Mesothelial cell of epicardium (in vitro differentiated cells): ENCODE data around the gene TTLL3. TPM values are rescaled to one million over a fixed set of nuclear protein-coding genes. Genes with fewer than 3 reads are reported as not detected.

Experiments used
- DNase-seq, 2 experiments: peaks; one replicate each; pipeline ENCODE4 v3.0.0; 2021; ENCODE audit warnings: low spot score in 2 of 2; ENCODE audit not compliant: unreplicated experiment in 2 of 2
- H3K27ac Mint-ChIP-seq: 2 replicates; pipeline ENCODE4 v1.8.0; 2021; ENCODE audit warnings: mixed read lengths
- H3K27me3 Mint-ChIP-seq: 2 replicates; pipeline ENCODE4 v1.8.0; 2021; ENCODE audit warnings: low read depth, mixed read lengths
- H3K36me3 Mint-ChIP-seq: 2 replicates; pipeline ENCODE4 v1.8.0; 2021; ENCODE audit warnings: mixed read lengths
- H3K4me1 Mint-ChIP-seq: 2 replicates; pipeline ENCODE4 v1.8.0; 2021; ENCODE audit warnings: mixed read lengths
- H3K4me3 Mint-ChIP-seq: 2 replicates; pipeline ENCODE4 v1.8.0; 2021; ENCODE audit warnings: mild to moderate bottlenecking, moderate library complexity, mixed read lengths
- H3K9me3 Mint-ChIP-seq: 2 replicates; pipeline ENCODE4 v1.8.0; 2021; ENCODE audit warnings: mixed read lengths
- CTCF ChIP-seq: fragments of 200-600 bp; sonication (generic); IDR thresholded peaks from one replicate; pipeline ENCODE4 v1.5.0; 2021; ENCODE audit warnings: antibody characterized with exemption; ENCODE audit not compliant: unreplicated experiment
- total RNA-seq: library from RNA; stranded (reverse); gene quantifications from 3 replicates; pipeline ENCODE4 v1.2.1, GENCODE V29; 2021

TTLL3 gene
- total RNA-seq, 1 donor from 2014 or later: 119 TPM

DNA sequence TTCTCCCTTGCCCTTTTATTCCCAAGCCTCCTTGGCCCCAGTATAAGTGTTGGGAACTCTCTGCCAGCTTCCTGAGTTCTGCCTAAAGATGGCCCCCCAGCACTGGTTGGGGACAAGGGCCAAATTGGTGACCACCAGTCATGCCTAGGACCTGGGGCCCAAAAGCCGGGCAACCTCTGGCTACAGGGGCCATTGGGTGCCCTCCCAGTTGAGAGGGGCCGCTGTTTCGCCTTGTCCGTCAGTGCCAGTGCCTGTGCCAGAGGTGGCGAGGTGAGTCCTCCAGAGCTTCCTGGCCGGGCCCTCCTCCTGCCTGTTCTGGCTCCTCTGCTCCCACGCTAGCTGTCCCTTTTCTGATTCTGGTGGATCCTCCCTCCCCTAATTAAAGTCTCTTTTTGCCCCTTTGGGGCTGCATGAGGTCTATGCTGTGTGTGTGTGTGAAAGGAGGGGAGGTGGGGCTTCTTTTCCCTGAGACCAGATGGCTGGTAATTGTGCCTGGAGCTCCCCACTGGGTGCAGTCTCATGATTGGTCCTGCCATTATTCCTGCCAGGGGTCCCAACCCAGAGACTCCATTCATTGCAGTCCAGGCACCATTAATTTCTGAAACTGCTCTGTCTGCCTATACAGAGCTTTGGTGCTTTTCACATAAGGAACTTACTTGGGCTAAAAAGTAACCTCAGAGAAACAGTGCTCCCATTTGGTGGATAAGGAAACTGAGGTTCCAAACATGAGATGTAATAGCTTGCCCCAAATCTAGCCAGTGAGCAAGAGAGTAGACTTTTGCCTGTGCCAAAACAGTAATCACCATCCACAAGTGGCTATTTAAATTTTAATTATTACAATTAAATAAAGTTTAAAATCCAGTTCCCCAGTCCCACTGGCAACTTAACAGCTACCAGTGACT lies 3.1 kb upstream of the TTLL3 start:
- H3K27ac Mint-ChIP-seq: peak overlapping the region; percentile 60

DNA sequence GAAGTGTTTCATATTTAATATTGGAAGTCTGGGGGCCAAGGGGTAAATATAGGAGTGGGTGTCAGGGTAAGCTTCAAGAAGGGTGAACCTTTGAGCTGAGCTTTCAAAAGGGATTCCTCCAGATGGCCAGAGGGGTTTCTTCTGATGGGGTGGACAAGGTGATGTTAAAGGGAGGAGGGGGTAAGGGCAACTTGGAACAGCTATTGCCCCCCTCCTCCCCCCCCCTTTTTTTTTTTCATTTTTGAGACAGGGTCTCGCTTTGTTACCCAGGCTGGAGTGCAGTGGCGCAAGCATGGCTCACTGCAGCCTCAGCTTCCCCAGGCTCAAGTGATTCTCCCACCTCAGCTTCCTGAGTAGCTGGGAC lies 2.1 kb upstream of the TTLL3 start:
- Mint-ChIP-seq H3K27me3 (no peaks in the 10 kb centered on the region), H3K4me3 (no peak overlapping the region), H3K9me3 (no peaks in the 10 kb centered on the region), H3K36me3 (peaks cover 17% of the 10 kb centered on the region), H3K4me1 (peaks cover 22% of the 10 kb centered on the region), H3K27ac (peak overlapping the region; percentile 98)
- TF ChIP-seq CTCF: no peak
- DNase-seq: no peak

More for the DNA sequence above, 3.1 kb upstream of the TTLL3 start:
- no peaks in the 10 kb centered on the region for H3K27me3 Mint-ChIP-seq
- no peaks in the 10 kb centered on the region for H3K9me3 Mint-ChIP-seq
- H3K36me3 Mint-ChIP-seq: peaks cover 18% of the 10 kb centered on the region
- H3K4me3 Mint-ChIP-seq: no peak overlapping the region
- no peak for DNase-seq
- H3K4me1 Mint-ChIP-seq: peaks cover 22% of the 10 kb centered on the region
- no peak for TF ChIP-seq CTCF

DNA sequence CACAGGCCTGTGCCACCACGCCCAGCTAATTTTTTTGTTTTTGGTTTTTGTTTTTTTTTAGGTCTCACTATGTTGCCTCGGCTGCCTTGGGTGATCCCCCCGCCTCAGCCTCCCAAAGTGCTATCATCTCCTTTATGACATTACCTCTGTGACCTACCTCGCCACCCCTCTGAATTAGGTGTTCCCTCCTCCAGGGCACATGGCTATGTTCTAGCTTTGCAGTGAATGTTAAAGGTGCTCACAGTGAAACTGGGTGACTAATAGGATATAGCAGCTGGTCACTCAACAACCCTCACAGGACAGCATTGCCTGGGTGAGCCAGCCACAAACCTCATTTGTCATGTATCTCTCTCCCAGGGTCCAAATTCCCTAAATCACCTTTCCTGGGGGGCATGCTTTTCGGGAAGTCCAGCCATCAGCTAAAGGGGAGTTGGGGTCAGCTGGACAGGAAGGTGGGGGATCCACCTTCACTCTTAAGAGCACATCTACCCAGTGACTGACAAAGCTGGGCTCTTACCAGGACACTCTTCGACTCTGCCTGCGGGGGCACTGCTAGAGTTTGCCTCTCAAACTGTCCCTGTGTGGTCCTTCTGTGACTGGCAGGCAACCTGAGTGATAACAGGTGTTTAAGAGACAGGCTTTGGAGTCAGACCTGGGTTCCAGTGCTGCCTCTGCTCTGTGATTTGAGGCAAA lies 1.6 kb upstream of the TTLL3 start:
- H3K4me3 Mint-ChIP-seq: no peak overlapping the region
- peaks cover 22% of the 10 kb centered on the region for H3K4me1 Mint-ChIP-seq
- TF ChIP-seq CTCF: no peak
- no peak for DNase-seq
- H3K27ac Mint-ChIP-seq: peak overlapping the region; percentile 98
- no peaks in the 10 kb centered on the region for H3K9me3 Mint-ChIP-seq
- no peaks in the 10 kb centered on the region for H3K27me3 Mint-ChIP-seq
- H3K36me3 Mint-ChIP-seq: peaks cover 15% of the 10 kb centered on the region

- H3K36me3 Mint-ChIP-seq: peaks cover 10% of the 10 kb centered on the region
These were observed 835 bp upstream of the TTLL3 start for GRCh38 chr3:9809239-9809614.

DNA sequence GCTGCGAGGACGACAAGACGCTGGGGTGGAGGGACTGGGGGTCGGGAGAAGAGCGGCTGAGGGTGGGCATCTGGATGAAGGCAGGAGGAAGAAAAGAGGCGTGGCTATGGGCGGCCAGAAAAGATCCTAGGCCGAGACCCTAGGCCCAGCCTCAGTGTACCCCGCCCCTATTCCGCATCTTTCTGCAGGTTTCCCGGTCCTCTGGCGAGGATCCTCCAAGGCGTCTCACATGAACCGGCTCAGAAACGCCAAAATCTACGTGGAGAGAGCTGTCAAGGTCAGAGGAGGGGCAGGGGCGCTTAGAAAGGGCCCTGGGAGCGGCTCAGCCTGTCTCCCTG lies 340 bp downstream of the TTLL3 start:
- Mint-ChIP-seq H3K4me1 (peaks cover 22% of the 10 kb centered on the region), H3K27ac (peak overlapping the region; percentile 76)

More at GRCh38 chr3:9809239-9809614, 835 bp upstream of the TTLL3 start:
- H3K9me3 Mint-ChIP-seq: no peaks in the 10 kb centered on the region
- no peak for DNase-seq
- peak overlapping the region; percentile 98 for H3K27ac Mint-ChIP-seq
- TF ChIP-seq CTCF: no peak
- peak overlapping the region; percentile 79 for H3K4me3 Mint-ChIP-seq
- peaks cover 22% of the 10 kb centered on the region for H3K4me1 Mint-ChIP-seq
- H3K27me3 Mint-ChIP-seq: no peaks in the 10 kb centered on the region

More for the DNA sequence above, 340 bp downstream of the TTLL3 start:
- peak overlapping the region; percentile 79 for H3K4me3 Mint-ChIP-seq
- peaks cover 5% of the 10 kb centered on the region for H3K36me3 Mint-ChIP-seq
- no peak for TF ChIP-seq CTCF
- H3K27me3 Mint-ChIP-seq: no peaks in the 10 kb centered on the region
- H3K9me3 Mint-ChIP-seq: no peaks in the 10 kb centered on the region
- no peak for DNase-seq
